ENCODE results near the gene KRT35.

GRCh38 chr17:41500131-41500911, 19.4 kb upstream of the KRT35 start:
- no peak for TF ChIP-seq CTCF (IDR thresholded peaks at IDR 0.05; ENCODE audit: borderline replicate concordance, extremely low read depth, low read length, poor library complexity, severe bottlenecking)
- no peak for TF ChIP-seq EZH2 (IDR thresholded peaks at IDR 0.05; ENCODE audit: borderline replicate concordance, low read depth, low read length, severe bottlenecking)

Measured in DND-41 (cell line).